IMR-90 (cell line): Measurements from ENCODE around the gene PM20D2. TPM values are rescaled to one million over a fixed set of nuclear protein-coding genes. Genes with fewer than 3 reads are reported as not detected.

Experiments used
- ATAC-seq: fragments of 200-7000 bp; cut with Tn5 transposase; 2 replicates; pipeline ENCODE4 v1.9.1; 2020; ENCODE audit warnings: low read depth, mild to moderate bottlenecking, moderate library complexity
- BruUV-seq: library from RNA; stranded (reverse); fragments of 400-500 nt; replicated peaks from 2 replicates; lab custom pipeline; 2021; lab: Mats Ljungman, UMichigan
- CTCF ChIA-PET: fragments of 300-600 bp; formaldehyde crosslinking; extraction: SDS; loops from one replicate; lab custom pipeline; 2021; ENCODE audit warnings: antibody characterized with exemption; lab: Yijun Ruan, JAX
- POLR2A ChIA-PET: fragments of 300-600 bp; sonication (Branson Sonifier 250); formaldehyde crosslinking; loops from one replicate; lab custom pipeline; 2022; ENCODE audit warnings: antibody characterized with exemption; ENCODE audit not compliant: unreplicated experiment; lab: Charles Lee
- DNase-seq: peaks from one replicate; pipeline ENCODE4 v3.0.0; 2013
- H2AFZ ChIP-seq: replicated peaks from 2 replicates; pipeline ENCODE3; 2013; ENCODE audit warnings: low read length, mild to moderate bottlenecking; ENCODE audit not compliant: poor library complexity
- H2AK5ac ChIP-seq: 2 replicates; pipeline ENCODE4 v1.6.1; 2013; ENCODE audit warnings: low read depth, low read length, inconsistent platforms
- H2AK9ac ChIP-seq: replicated peaks from 2 replicates; pipeline ENCODE3; 2013; ENCODE audit warnings: mild to moderate bottlenecking, low read depth, low read length, moderate library complexity; ENCODE audit not compliant: poor library complexity
- H2BK120ac ChIP-seq: 2 replicates; pipeline ENCODE4 v1.6.1; 2013; ENCODE audit warnings: low read depth, low read length, inconsistent platforms
- H2BK15ac ChIP-seq: 3 replicates; pipeline ENCODE4 v1.6.1; 2013; ENCODE audit warnings: low read depth, low read length, inconsistent platforms
- H2BK20ac ChIP-seq: 2 replicates; pipeline ENCODE4 v1.6.1; 2013; ENCODE audit warnings: low read depth, mild to moderate bottlenecking, inconsistent platforms, low read length, moderate library complexity
- H2BK5ac ChIP-seq: 2 replicates; pipeline ENCODE4 v1.6.1; 2013; ENCODE audit warnings: mild to moderate bottlenecking, low read depth, low read length, inconsistent platforms; ENCODE audit not compliant: poor library complexity, severe bottlenecking
- H3K14ac ChIP-seq: replicated peaks from 2 replicates; pipeline ENCODE4 v1.6.1; 2013; ENCODE audit warnings: low read depth, low read length, inconsistent platforms
- H3K18ac ChIP-seq: 2 replicates; pipeline ENCODE4 v1.6.1; 2013; ENCODE audit warnings: low read depth, low read length, control low read depth
- H3K23ac ChIP-seq: 2 replicates; pipeline ENCODE4 v1.6.1; 2013; ENCODE audit warnings: low read depth, low read length, inconsistent platforms
- H3K27ac ChIP-seq: 2 replicates; pipeline ENCODE4 v1.5.1; 2013; ENCODE audit warnings: mild to moderate bottlenecking, control low read depth, low read length; ENCODE audit not compliant: insufficient read depth
- H3K27me3 ChIP-seq: 2 replicates; pipeline ENCODE4 v1.6.1; 2013; ENCODE audit warnings: low read length; ENCODE audit not compliant: control insufficient read depth, insufficient read depth
- H3K36me3 ChIP-seq: 2 replicates; pipeline ENCODE4 v1.6.1; 2013; ENCODE audit warnings: low read length, mixed read lengths; ENCODE audit not compliant: control insufficient read depth, insufficient read depth
- H3K4ac ChIP-seq: 2 replicates; pipeline ENCODE4 v1.6.1; 2013; ENCODE audit warnings: low read depth, low read length, inconsistent platforms
- H3K4me1 ChIP-seq: 2 replicates; pipeline ENCODE4 v1.6.1; 2013; ENCODE audit warnings: low read length, mixed read lengths; ENCODE audit not compliant: control insufficient read depth, insufficient read depth
- H3K4me2 ChIP-seq: 2 replicates; pipeline ENCODE4 v1.6.1; 2013; ENCODE audit warnings: low read depth, mild to moderate bottlenecking, control low read depth, low read length, moderate library complexity
- H3K4me3 ChIP-seq: 2 replicates; pipeline ENCODE4 v1.5.1; 2013; ENCODE audit warnings: low read depth, mild to moderate bottlenecking, control low read depth, low read length, moderate library complexity; ENCODE audit not compliant: insufficient read depth
- H3K56ac ChIP-seq: 2 replicates; pipeline ENCODE4 v1.6.1; 2013; ENCODE audit warnings: low read length, inconsistent platforms; ENCODE audit not compliant: insufficient read depth; ENCODE audit errors: extremely low read depth
- H3K79me1 ChIP-seq, 2 experiments: 2 replicates each; pipeline ENCODE4 v1.6.1; 2013; ENCODE audit warnings: low read length in 2 of 2, inconsistent platforms in 1 of 2, low read depth in 1 of 2
- H3K9ac ChIP-seq: 2 replicates; pipeline ENCODE4 v1.6.1; 2013; ENCODE audit warnings: low read depth, low read length, control low read depth
- H3K9me1 ChIP-seq: 2 replicates; pipeline ENCODE4 v1.6.1; 2013; ENCODE audit warnings: low read length, inconsistent platforms; ENCODE audit not compliant: insufficient read depth
- H3K9me3 ChIP-seq: 2 replicates; pipeline ENCODE4 v1.6.1; 2013; ENCODE audit warnings: low read length; ENCODE audit not compliant: control insufficient read depth, insufficient read depth
- H4K20me1 ChIP-seq: 2 replicates; pipeline ENCODE4 v1.6.1; 2013; ENCODE audit warnings: low read length, inconsistent platforms; ENCODE audit not compliant: insufficient read depth
- H4K5ac ChIP-seq: 2 replicates; pipeline ENCODE4 v1.6.1; 2013; ENCODE audit warnings: mild to moderate bottlenecking, low read depth, low read length, control low read depth
- H4K8ac ChIP-seq, 2 experiments: 2 replicates each; pipeline ENCODE4 v1.6.1; 2013; ENCODE audit warnings: low read depth in 2 of 2, low read length in 2 of 2, control low read depth in 1 of 2, inconsistent platforms in 1 of 2
- H4K91ac ChIP-seq: 2 replicates; pipeline ENCODE4 v1.6.1; 2013; ENCODE audit warnings: low read depth, low read length, inconsistent platforms; ENCODE audit not compliant: insufficient read depth
- BHLHE40 ChIP-seq: fragments of 150-350 bp; IDR thresholded peaks from 2 replicates; pipeline ENCODE4 v1.6.1; 2016; ENCODE audit warnings: mild to moderate bottlenecking, low read depth, low read length
- CEBPB ChIP-seq: IDR thresholded peaks from 2 replicates; pipeline ENCODE4 v1.6.1; 2012; ENCODE audit warnings: low read depth, low read length, improper control_type of control experiment
- CHD1 ChIP-seq: IDR thresholded peaks from 2 replicates; pipeline ENCODE4 v1.6.1; 2012; ENCODE audit warnings: low read depth, low read length, improper control_type of control experiment
- CTCF ChIP-seq: conservative IDR thresholded peaks from 2 replicates; pipeline ENCODE4 v1.5.1; 2012; ENCODE audit warnings: mild to moderate bottlenecking, low read depth, low read length, improper control_type of control experiment
- ELK1 ChIP-seq: fragments of 150-350 bp; IDR thresholded peaks from 2 replicates; pipeline ENCODE4 v1.6.1; 2016; ENCODE audit warnings: low read depth, mild to moderate bottlenecking, low read length, moderate library complexity, borderline replicate concordance
- FOS ChIP-seq: fragments of 150-350 bp; IDR thresholded peaks from 2 replicates; pipeline ENCODE4 v1.6.1; 2016; ENCODE audit warnings: low read depth, low read length
- MAFK ChIP-seq: IDR thresholded peaks from 2 replicates; pipeline ENCODE4 v1.6.1; 2012; ENCODE audit warnings: low read depth, low read length, improper control_type of control experiment
- NFE2L2 ChIP-seq: fragments of 150-350 bp; IDR thresholded peaks from 2 replicates; pipeline ENCODE4 v1.6.1; 2016; ENCODE audit warnings: low read depth, mild to moderate bottlenecking, low read length
- POLR2A ChIP-seq: IDR thresholded peaks from 2 replicates; pipeline ENCODE4 v1.6.1; 2012; ENCODE audit warnings: mild to moderate bottlenecking, low read depth, low read length
- RAD21 ChIP-seq: IDR thresholded peaks from 2 replicates; pipeline ENCODE4 v1.6.1; 2012; ENCODE audit warnings: low read length, improper control_type of control experiment
- RCOR1 ChIP-seq: IDR thresholded peaks from 2 replicates; pipeline ENCODE4 v1.6.1; 2012; ENCODE audit warnings: mild to moderate bottlenecking, low read length, improper control_type of control experiment; ENCODE audit not compliant: insufficient replicate concordance
- RFX5 ChIP-seq: IDR thresholded peaks from 2 replicates; pipeline ENCODE4 v1.8.0; 2012; ENCODE audit warnings: low read depth, mild to moderate bottlenecking, low read length, moderate library complexity
- SMC3 ChIP-seq: fragments of 150-350 bp; IDR thresholded peaks from 2 replicates; pipeline ENCODE4 v1.6.1; 2016; ENCODE audit warnings: low read depth, mild to moderate bottlenecking, antibody characterized with exemption, low read length, moderate library complexity
- WGBS, 2 experiments: methylation state at CpG; one replicate each; pipeline versions ENCODE4 v1.1.5 to v1.1.7; 2013; ENCODE audit warnings: missing lambda C conversion rate in 2 of 2; ENCODE audit not compliant: insufficient read length in 1 of 2; ENCODE audit errors: extremely low coverage in 2 of 2; 5-methylcytosine and 5-hydroxymethylcytosine counted together
- dilution Hi-C: fragments of 300-500 bp; cut with HindIII; formaldehyde crosslinking; loops from one replicate; pipeline ENCODE4 v1.14.3; 2018; ENCODE audit warnings: low sequenced_read_pairs; ENCODE audit not compliant: unreplicated experiment
- in situ Hi-C: fragments of 300-500 bp; cut with MboI; formaldehyde crosslinking; loops from 3 replicates; pipeline ENCODE4 v1.14.3; 2019; ENCODE audit warnings: low sequenced_read_pairs, inconsistent platforms, mixed read lengths
- intact Hi-C: fragments of 100-400 bp; cut with micrococcal nuclease; formaldehyde crosslinking; loops from 2 replicates; pipeline ENCODE4 v1.10.0; 2022
- polyA plus RNA-seq, 3 experiments: library from polyadenylated mRNA; depleted of rRNA; stranded (reverse); fragments of >200 nt; gene quantifications; 2 replicates each; pipeline ENCODE4 v1.2.3, GENCODE V29; 2012; ENCODE audit warnings: low replicate concordance in 1 of 3
- total RNA-seq: library from RNA; depleted of rRNA; stranded (reverse); fragments of >200 nt; gene quantifications from 2 replicates; pipeline ENCODE4 v1.2.3, GENCODE V29; 2012

Gene PM20D2
- total and polyA plus RNA-seq, 2 of the 4 experiments (the other 2 are of a cell fraction) = 6.0 to 6.5 TPM

GRCh38 chr6:89100114-89100513 lies 45.7 kb upstream of the PM20D2 start:
- intact Hi-C loops (no loop called here), in situ Hi-C loops (no loop called here), dilution Hi-C loops (no loop called here)
- H3K4me2 ChIP-seq = no peak overlapping the region
- no peak overlapping the region for H2AK5ac ChIP-seq
- H2BK20ac ChIP-seq = no peak overlapping the region
- no peak overlapping the region for H2AK9ac ChIP-seq
- no peaks in the 10 kb centered on the region for H3K9me3 ChIP-seq
- H3K27ac ChIP-seq = no peak overlapping the region
- no peak overlapping the region for H2BK120ac ChIP-seq
- H4K5ac ChIP-seq = no peak overlapping the region
- no peaks in the 10 kb centered on the region for H3K79me1 ChIP-seq
- H2BK5ac ChIP-seq = no peak overlapping the region
- TF ChIP-seq ELK1 = no peak
- no peak for TF ChIP-seq BHLHE40
- TF ChIP-seq SMC3 = no peak
- TF ChIP-seq POLR2A = no peak
- TF ChIP-seq MAFK = no peak
- no peak for TF ChIP-seq CTCF
- TF ChIP-seq RAD21 = no peak
- TF ChIP-seq NFE2L2 = no peak
- TF ChIP-seq FOS = no peak
- TF ChIP-seq RCOR1 = no peak
- TF ChIP-seq CEBPB = no peak
- no peak for TF ChIP-seq CHD1
- no peak for TF ChIP-seq RFX5
- H3K36me3 ChIP-seq = no peaks in the 10 kb centered on the region
- H3K4ac ChIP-seq = no peak overlapping the region
- H2AFZ ChIP-seq = no peak overlapping the region
- H4K91ac ChIP-seq = no peak overlapping the region
- POLR2A ChIA-PET = no interaction called here
- H2BK15ac ChIP-seq = no peak overlapping the region
- no peak overlapping the region for H4K8ac ChIP-seq
- H3K14ac ChIP-seq = no peak overlapping the region
- BruUV-seq = no TSS peak
- ATAC-seq = no peak
- H3K4me3 ChIP-seq = no peak overlapping the region
- H4K20me1 ChIP-seq = no peaks in the 10 kb centered on the region
- H3K9me1 ChIP-seq = no peaks in the 10 kb centered on the region
- no peak overlapping the region for H3K9ac ChIP-seq
- WGBS, 2 experiments = no CpG with 5 or more reads among the region's 2 CpGs
- no peak overlapping the region for H3K56ac ChIP-seq
- H3K4me1 ChIP-seq = no peaks in the 10 kb centered on the region
- DNase-seq = no peak
- H3K23ac ChIP-seq = no peak overlapping the region
- no peaks in the 10 kb centered on the region for H3K27me3 ChIP-seq
- H3K18ac ChIP-seq = no peak overlapping the region
- CTCF ChIA-PET = interaction anchor here (1.0 kb wide), 1 partner anchor 14 kb away, joined by 3 read pairs; no protein-coding TSS in a partner anchor
